Loucy (cell line): Measurements from ENCODE around the gene PRSS36.
"Not testable (repeated sequence)": the region's sequence is repeated elsewhere in the genome, so short reads cannot be mapped to it uniquely, and the experiment has no call there.

ENCODE experiments used
- H2AFZ ChIP-seq: fragments of 200-600 bp; sonication (generic); 2 replicates; pipeline ENCODE4 v1.6.0; 2016; ENCODE audit warnings: antibody characterized with exemption, mild to moderate bottlenecking, low read length, moderate library complexity
- H3F3A ChIP-seq: fragments of 200-600 bp; 2 replicates; pipeline ENCODE4 v1.6.0; 2016; ENCODE audit warnings: antibody characterized with exemption, low read depth, mild to moderate bottlenecking
- H3K27me3 ChIP-seq: fragments of 200-600 bp; sonication (generic); 2 replicates; pipeline ENCODE4 v1.6.1; 2014; ENCODE audit warnings: low read length, mild to moderate bottlenecking; ENCODE audit not compliant: insufficient read depth, poor library complexity, severe bottlenecking
- H3K36me3 ChIP-seq: fragments of 200-600 bp; sonication (generic); 2 replicates; pipeline ENCODE4 v1.6.1; 2016; ENCODE audit warnings: low read length; ENCODE audit not compliant: insufficient read depth
- H3K4me1 ChIP-seq: fragments of 200-600 bp; sonication (generic); 2 replicates; pipeline ENCODE4 v1.5.1; 2014; ENCODE audit warnings: low read length, mild to moderate bottlenecking; ENCODE audit not compliant: insufficient read depth, poor library complexity, severe bottlenecking
- H3K4me2 ChIP-seq: fragments of 200-600 bp; sonication (generic); 2 replicates; pipeline ENCODE4 v1.6.0; 2014; ENCODE audit warnings: antibody characterized with exemption, low read length, low read depth, mild to moderate bottlenecking; ENCODE audit not compliant: poor library complexity, severe bottlenecking
- H3K4me3 ChIP-seq: fragments of 200-600 bp; sonication (generic); 2 replicates; pipeline ENCODE4 v1.5.1; 2014; ENCODE audit warnings: low read length, mild to moderate bottlenecking, mixed read lengths; ENCODE audit not compliant: poor library complexity, severe bottlenecking
- H3K79me2 ChIP-seq: fragments of 200-600 bp; sonication (generic); 2 replicates; pipeline ENCODE4 v1.6.1; 2014; ENCODE audit warnings: low read length; ENCODE audit not compliant: insufficient read depth
- H3K9ac ChIP-seq: fragments of 200-600 bp; sonication (generic); 2 replicates; pipeline ENCODE4 v1.6.0; 2014; ENCODE audit warnings: mild to moderate bottlenecking, low read depth, low read length, moderate library complexity; ENCODE audit not compliant: poor library complexity, severe bottlenecking
- H3K9me2 ChIP-seq: fragments of 200-600 bp; sonication (generic); replicated peaks from 2 replicates; pipeline ENCODE4 v1.6.1; 2016; ENCODE audit warnings: low read depth, low read length, mixed read lengths
- H3K9me3 ChIP-seq: fragments of 200-600 bp; sonication (generic); 2 replicates; pipeline ENCODE4 v1.6.1; 2014; ENCODE audit warnings: mild to moderate bottlenecking, antibody characterized with exemption, low read length, low read depth; ENCODE audit not compliant: insufficient read depth
- H4K20me1 ChIP-seq: fragments of 200-600 bp; sonication (generic); 2 replicates; pipeline ENCODE4 v1.6.0; 2014; ENCODE audit warnings: antibody characterized with exemption, low read length, mild to moderate bottlenecking; ENCODE audit not compliant: insufficient read depth, poor library complexity, severe bottlenecking
- EZH2phosphoT487 ChIP-seq: fragments of 200-600 bp; IDR thresholded peaks from 2 replicates; pipeline ENCODE4 v1.6.1; 2018; ENCODE audit warnings: antibody characterized with exemption, mild to moderate bottlenecking, moderate library complexity, borderline replicate concordance
- TF ChIP-seq, protein P1 (sequence below): fragments of 200-600 bp; sonication (generic); conservative IDR thresholded peaks from 2 replicates; pipeline ENCODE4 v1.5.1; 2014; ENCODE audit warnings: mild to moderate bottlenecking, antibody characterized with exemption, low read length

The PRSS36 gene

GRCh38 chr16:31145398-31145990 lies 4.4 kb downstream of the PRSS36 start:
- no peak for TF ChIP-seq EZH2phosphoT487
- TF ChIP-seq, protein P1, sequence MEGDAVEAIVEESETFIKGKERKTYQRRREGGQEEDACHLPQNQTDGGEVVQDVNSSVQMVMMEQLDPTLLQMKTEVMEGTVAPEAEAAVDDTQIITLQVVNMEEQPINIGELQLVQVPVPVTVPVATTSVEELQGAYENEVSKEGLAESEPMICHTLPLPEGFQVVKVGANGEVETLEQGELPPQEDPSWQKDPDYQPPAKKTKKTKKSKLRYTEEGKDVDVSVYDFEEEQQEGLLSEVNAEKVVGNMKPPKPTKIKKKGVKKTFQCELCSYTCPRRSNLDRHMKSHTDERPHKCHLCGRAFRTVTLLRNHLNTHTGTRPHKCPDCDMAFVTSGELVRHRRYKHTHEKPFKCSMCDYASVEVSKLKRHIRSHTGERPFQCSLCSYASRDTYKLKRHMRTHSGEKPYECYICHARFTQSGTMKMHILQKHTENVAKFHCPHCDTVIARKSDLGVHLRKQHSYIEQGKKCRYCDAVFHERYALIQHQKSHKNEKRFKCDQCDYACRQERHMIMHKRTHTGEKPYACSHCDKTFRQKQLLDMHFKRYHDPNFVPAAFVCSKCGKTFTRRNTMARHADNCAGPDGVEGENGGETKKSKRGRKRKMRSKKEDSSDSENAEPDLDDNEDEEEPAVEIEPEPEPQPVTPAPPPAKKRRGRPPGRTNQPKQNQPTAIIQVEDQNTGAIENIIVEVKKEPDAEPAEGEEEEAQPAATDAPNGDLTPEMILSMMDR, result no peak
- peaks cover 16% of the 10 kb centered on the region for H3K4me1 ChIP-seq

GRCh38 chr16:31144418-31144817 lies 5.4 kb downstream of the PRSS36 start:
- H2AFZ ChIP-seq, H3K4me2 ChIP-seq, H3K4me3 ChIP-seq, H4K20me1 ChIP-seq, H3K36me3 ChIP-seq, H3K9me2 ChIP-seq, H3K27me3 ChIP-seq, H3K9me3 ChIP-seq, H3K9ac ChIP-seq, H3F3A ChIP-seq, H3K79me2 ChIP-seq: not testable (repeated sequence)
- H3K4me1 ChIP-seq, result peaks cover 16% of the 10 kb centered on the region

More at GRCh38 chr16:31145398-31145990, 4.4 kb downstream of the PRSS36 start:
- Histone ChIP-seq H3K9ac (no peak overlapping the region), H3K27me3 (no peaks in the 10 kb centered on the region), H3K4me2 (no peak overlapping the region), H3K36me3 (no peaks in the 10 kb centered on the region), H2AFZ (no peak overlapping the region), H3K9me3 (no peaks in the 10 kb centered on the region), H3K9me2 (no peaks in the 10 kb centered on the region), H3K4me3 (no peak overlapping the region), H3F3A (no peaks in the 10 kb centered on the region), H4K20me1 (no peaks in the 10 kb centered on the region), H3K79me2 (no peaks in the 10 kb centered on the region)

GRCh38 chr16:31143694-31144148 lies 6.1 kb downstream of the PRSS36 start:
- Histone ChIP-seq H3K4me3 (no peak overlapping the region), H2AFZ (no peak overlapping the region), H3K4me1 (peaks cover 16% of the 10 kb centered on the region), H3K9ac (no peak overlapping the region), H3K27me3 (no peaks in the 10 kb centered on the region), H3K9me2 (no peaks in the 10 kb centered on the region), H3K9me3 (no peaks in the 10 kb centered on the region), H3F3A (no peaks in the 10 kb centered on the region), H4K20me1 (no peaks in the 10 kb centered on the region), H3K36me3 (no peaks in the 10 kb centered on the region), H3K79me2 (no peaks in the 10 kb centered on the region), H3K4me2 (no peak overlapping the region)
- TF ChIP-seq, protein P1, result no peak; the same call in 1 of the 2 replicates
- no peak for TF ChIP-seq EZH2phosphoT487
